KMS-11 (cell line): Measurements from ENCODE around the gene CARHSP1.

Source experiments
- H2AFZ ChIP-seq: fragments of 200-600 bp; sonication (generic); 2 replicates; pipeline ENCODE4 v1.6.1; 2016; ENCODE audit warnings: antibody characterized with exemption, mixed run types, low read depth
- H3K27ac ChIP-seq: fragments of 200-600 bp; sonication (generic); 2 replicates; pipeline ENCODE4 v1.6.1; 2016; ENCODE audit warnings: mild to moderate bottlenecking, mixed run types
- H3K27me3 ChIP-seq: fragments of 200-600 bp; sonication (generic); 2 replicates; pipeline ENCODE4 v1.6.1; 2017; ENCODE audit warnings: mild to moderate bottlenecking, low read depth, mixed run types, moderate library complexity; ENCODE audit not compliant: insufficient read depth
- H3K36me3 ChIP-seq: fragments of 200-600 bp; sonication (generic); 2 replicates; pipeline ENCODE4 v1.6.1; 2017; ENCODE audit warnings: mild to moderate bottlenecking, mixed run types; ENCODE audit not compliant: insufficient read depth
- H3K4me1 ChIP-seq: fragments of 200-600 bp; sonication (generic); 2 replicates; pipeline ENCODE4 v1.6.1; 2016; ENCODE audit warnings: mild to moderate bottlenecking, low read depth, mixed run types; ENCODE audit not compliant: poor library complexity, severe bottlenecking
- H3K4me2 ChIP-seq: fragments of 200-600 bp; sonication (generic); 2 replicates; pipeline ENCODE4 v1.7.0; 2016; ENCODE audit warnings: mild to moderate bottlenecking, mixed run types
- H3K4me3 ChIP-seq: fragments of 200-600 bp; sonication (generic); IDR thresholded peaks from 2 replicates; pipeline ENCODE4 v1.6.1; 2017; ENCODE audit warnings: low read depth, low read length, mixed read lengths; ENCODE audit not compliant: insufficient read depth
- H3K79me2 ChIP-seq: fragments of 200-600 bp; sonication (generic); 2 replicates; pipeline ENCODE4 v1.6.1; 2016; ENCODE audit warnings: low read depth, mixed run types; ENCODE audit not compliant: insufficient read depth
- H3K9ac ChIP-seq: fragments of 200-600 bp; sonication (generic); 2 replicates; pipeline ENCODE4 v1.6.1; 2016; ENCODE audit warnings: mild to moderate bottlenecking, mixed run types
- H4K20me1 ChIP-seq: fragments of 200-600 bp; sonication (generic); 2 replicates; pipeline ENCODE4 v1.6.1; 2016; ENCODE audit warnings: mild to moderate bottlenecking, mixed run types; ENCODE audit not compliant: insufficient read depth
- CTCF ChIP-seq: fragments of 200-600 bp; sonication (generic); conservative IDR thresholded peaks from 2 replicates; pipeline ENCODE4 v1.6.1; 2017; ENCODE audit warnings: low read depth, mild to moderate bottlenecking, antibody characterized with exemption, low read length, moderate library complexity, mixed read lengths

The CARHSP1 gene

DNA sequence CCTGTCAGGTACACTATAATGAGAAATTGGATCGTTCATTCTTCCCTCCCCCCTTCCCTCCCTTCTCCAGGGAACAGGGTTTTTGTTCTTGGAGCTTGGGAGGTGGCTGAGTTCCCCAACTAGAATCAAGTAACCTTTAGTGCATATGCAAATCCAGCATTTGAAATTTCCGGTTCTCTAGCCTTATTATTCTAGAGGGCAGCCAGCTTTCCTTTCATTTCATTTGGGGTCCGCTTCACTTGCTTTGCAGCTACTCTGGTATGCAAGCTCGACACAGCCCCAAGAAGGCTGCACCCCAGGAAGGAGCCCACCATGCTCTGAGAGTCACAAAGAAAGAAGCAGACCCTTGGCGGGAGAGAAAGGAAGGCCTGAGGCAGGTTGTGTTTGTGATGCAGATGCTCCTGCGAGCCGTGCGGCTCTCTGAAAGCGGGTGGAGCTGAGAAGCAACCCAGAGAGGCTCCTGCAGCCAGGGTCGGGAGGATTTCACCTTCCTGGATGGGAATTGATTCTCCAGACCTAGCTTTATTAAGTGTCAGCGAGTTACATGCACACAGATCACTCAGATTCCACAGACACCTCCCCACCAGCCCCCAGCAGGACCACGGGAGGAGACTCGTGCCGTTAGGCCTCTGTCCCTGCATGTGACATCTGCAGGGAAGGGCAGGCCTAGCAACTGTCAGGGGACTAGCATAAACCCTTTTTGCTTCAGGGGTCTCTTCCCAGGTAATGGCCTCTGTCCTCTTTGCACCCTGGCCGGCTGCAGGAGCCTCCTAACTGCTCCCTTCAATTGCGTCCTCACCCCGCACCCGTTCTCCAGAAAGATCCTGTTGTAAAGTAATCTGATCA lies 36.7 kb downstream of the CARHSP1 start:
- Histone ChIP-seq H3K27me3 (no peaks in the 10 kb centered on the region), H3K36me3 (peaks cover 10% of the 10 kb centered on the region; the same call in 1 of the 2 replicates), H3K4me3 (no peak overlapping the region), H3K79me2 (peaks cover 28% of the 10 kb centered on the region), H3K9ac (no peak overlapping the region), H3K4me1 (no peaks in the 10 kb centered on the region), H4K20me1 (no peaks in the 10 kb centered on the region), H3K27ac (no peak overlapping the region), H3K4me2 (no peak overlapping the region), H2AFZ (no peak overlapping the region)
- TF ChIP-seq CTCF = no peak

DNA sequence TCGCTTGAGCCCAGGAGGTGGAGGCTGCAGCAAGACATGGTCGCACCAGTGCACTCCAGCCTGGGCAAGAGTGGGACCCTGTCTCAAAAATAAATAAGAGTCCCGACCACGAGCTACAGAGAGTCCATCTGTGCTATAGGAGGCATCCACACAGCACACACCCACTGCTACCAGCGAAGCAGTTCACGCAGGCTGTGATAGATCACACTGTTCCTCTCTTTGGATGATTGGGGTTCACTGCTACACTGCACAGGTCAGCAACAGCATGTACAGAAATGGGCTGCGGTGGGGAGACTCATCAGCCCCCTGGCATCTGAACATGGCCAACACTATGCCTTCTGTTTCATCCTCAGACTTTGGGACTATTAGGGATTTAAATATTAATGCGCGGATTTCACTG lies 37.4 kb downstream of the CARHSP1 start:
- Histone ChIP-seq H3K4me3 (no peak overlapping the region), H2AFZ (no peak overlapping the region), H3K27ac (no peak overlapping the region), H3K27me3 (no peaks in the 10 kb centered on the region), H3K4me2 (no peak overlapping the region), H3K9ac (no peak overlapping the region), H3K79me2 (peaks cover 28% of the 10 kb centered on the region), H3K36me3 (peaks cover 10% of the 10 kb centered on the region; the same call in 1 of the 2 replicates), H3K4me1 (no peaks in the 10 kb centered on the region), H4K20me1 (no peaks in the 10 kb centered on the region)
- TF ChIP-seq CTCF = no peak

DNA sequence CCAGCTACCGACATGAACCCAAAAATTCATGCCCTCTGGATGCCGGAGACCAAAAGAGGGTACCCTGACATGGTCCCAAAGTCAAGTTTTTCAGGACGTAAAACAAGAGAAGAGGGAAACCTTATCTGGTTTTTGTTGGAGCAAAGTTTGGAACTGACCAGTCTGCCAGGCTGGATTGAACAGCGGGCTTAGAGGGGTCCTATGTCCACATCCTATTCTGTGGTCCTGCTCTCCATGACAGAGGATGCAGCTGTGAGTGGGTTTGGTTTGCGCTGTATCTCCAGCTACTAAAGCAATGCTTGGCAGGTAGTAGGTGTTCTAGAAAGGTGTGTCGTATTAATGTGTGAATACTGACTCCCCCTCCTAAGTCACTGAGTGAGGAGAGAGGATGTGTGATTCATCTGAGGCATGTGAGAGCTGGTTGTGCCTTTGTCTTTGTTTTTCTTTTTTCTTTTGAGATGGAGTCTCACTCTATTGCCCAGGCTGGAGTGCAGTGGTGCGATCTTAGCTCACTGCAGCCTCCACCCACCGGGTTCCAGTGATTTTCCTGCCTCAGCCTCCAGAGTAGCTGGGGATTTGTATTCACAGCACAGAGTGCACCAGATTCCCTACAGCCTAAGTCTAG lies 40.2 kb downstream of the CARHSP1 start:
- no peak overlapping the region for H3K27ac ChIP-seq
- peaks cover 24% of the 10 kb centered on the region; the same call in 1 of the 2 replicates for H3K79me2 ChIP-seq
- H2AFZ ChIP-seq = no peak overlapping the region
- H3K4me3 ChIP-seq = no peak overlapping the region
- no peaks in the 10 kb centered on the region for H3K4me1 ChIP-seq
- peaks cover 10% of the 10 kb centered on the region; the same call in 1 of the 2 replicates for H3K36me3 ChIP-seq
- H3K27me3 ChIP-seq = no peaks in the 10 kb centered on the region
- no peak for TF ChIP-seq CTCF
- H3K9ac ChIP-seq = no peak overlapping the region
- no peaks in the 10 kb centered on the region for H4K20me1 ChIP-seq
- H3K4me2 ChIP-seq = no peak overlapping the region

DNA sequence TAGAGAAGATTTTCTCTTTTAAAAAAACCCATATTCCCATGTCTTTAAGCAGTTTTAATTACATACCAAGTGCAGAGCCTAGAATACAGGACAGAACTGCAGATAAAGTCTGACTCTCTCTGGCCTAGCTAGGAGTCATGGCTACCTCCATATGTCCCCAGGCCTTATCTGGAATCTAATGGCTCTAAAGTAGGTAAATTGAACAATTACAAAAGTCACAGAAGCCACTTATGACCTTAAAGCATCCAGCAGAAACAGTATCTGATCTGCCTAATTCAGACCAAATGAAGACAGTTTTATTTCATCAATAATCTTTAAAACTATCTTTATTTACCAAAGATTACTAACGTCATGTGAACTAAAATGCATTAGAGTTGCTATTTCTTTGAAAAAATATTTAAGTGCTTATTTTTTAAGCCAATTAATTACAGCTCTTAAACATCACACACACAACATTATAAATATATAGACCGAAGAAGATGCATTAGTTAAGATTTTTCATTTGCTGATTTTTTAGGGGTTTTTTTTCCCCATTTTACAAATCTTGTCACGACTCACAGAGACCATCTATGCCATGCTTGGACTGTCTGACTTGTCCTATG lies 42.4 kb downstream of the CARHSP1 start:
- Histone ChIP-seq H3K4me3 (no peak overlapping the region), H3K27ac (no peak overlapping the region), H2AFZ (no peak overlapping the region), H4K20me1 (no peaks in the 10 kb centered on the region), H3K4me1 (no peaks in the 10 kb centered on the region), H3K9ac (no peak overlapping the region), H3K79me2 (peaks cover 14% of the 10 kb centered on the region; the same call in 1 of the 2 replicates), H3K36me3 (peaks cover 4% of the 10 kb centered on the region; the same call in 1 of the 2 replicates), H3K27me3 (no peaks in the 10 kb centered on the region), H3K4me2 (no peak overlapping the region)
- no peak for TF ChIP-seq CTCF
